DMS53 treated with DMSO at 0.1 percent for 48 hours (cell line): ENCODE data around the gene SUGT1.
A peak's percentile ranks its signal among the peaks of the same experiment; 100 is the strongest.
"Not testable (repeated sequence)": the region's sequence is repeated elsewhere in the genome, so short reads cannot be mapped to it uniquely, and the experiment has no call there.

Source experiments
- DNase-seq: peaks from one replicate; lab custom pipeline; 2025; ENCODE audit not compliant: unreplicated experiment; lab: John Stamatoyannopoulos, UW

Gene SUGT1

DNA sequence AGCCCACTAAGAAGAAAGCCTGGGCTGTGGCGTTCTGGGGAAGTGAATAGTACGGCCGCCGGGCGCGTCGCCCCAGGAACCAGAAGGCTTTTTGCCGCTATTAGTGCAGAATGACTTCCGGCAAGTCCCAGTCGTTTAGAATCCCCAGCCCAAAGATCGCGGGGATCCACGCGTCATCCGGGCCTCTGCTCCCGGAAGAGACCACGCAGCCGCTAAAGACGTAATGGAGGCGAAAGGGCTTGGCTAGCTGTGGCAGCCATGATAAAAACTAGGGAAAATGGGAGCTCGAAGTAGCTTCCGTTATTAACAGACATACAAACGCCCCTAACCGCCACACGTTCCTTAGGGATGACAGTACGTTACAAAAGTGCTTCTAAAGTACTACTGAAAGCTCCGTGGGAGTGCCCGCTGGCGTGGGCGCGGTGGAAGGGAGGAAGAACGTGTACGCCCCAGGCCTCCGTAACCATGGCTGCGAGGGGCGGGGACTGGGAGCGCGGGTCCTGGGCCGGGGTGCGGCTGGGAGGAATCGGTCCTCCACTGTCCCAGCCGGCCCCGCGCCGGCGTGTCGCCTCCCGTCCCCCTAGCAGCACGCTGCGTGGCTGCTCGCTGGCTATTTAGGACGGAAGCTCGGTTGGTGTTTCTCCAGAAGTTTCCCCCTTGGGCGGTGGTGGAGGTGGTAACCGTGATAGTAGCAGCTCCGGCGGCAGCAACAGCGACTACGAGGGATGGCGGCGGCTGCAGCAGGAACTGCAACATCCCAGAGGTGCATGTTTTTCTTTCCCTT, at the start of gene SUGT1:
TSS of gene SUGT1 (plus strand) at position 641 of the 784 bp plus-strand sequence. CDS start at position 726, 85 bp downstream.
- DNase-seq = peak; percentile 97

GRCh38 chr13:52603316-52603715, 49.3 kb upstream of the SUGT1 start:
- DNase-seq = not testable (repeated sequence)

- not testable (repeated sequence) for DNase-seq
Measured at GRCh38 chr13:52606126-52606525, 46.5 kb upstream of the SUGT1 start.

DNA sequence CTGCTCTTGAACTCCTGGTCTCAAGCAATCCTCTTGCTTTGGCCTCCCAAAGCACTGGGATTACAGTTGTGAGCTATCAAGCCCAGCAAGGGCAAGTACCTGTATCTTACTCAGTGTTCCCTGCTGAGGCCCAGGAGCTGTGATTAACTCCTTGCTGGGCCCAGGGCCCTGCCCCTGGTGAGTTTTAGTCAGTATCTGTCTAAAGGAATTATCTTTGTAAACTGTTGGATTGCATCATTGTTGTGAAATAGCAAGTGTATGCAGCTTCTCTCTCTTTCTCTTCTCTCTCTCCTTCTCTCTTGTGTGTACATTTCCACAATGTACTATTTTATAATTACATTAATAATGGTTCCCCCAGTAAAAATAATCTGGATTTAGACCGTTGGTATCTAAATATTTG, 45.8 kb upstream of the SUGT1 start:
- DNase-seq = not testable (repeated sequence)

- DNase-seq = not testable (repeated sequence)
Measured at GRCh38 chr13:52608184-52608583, 44.5 kb upstream of the SUGT1 start.

DNA sequence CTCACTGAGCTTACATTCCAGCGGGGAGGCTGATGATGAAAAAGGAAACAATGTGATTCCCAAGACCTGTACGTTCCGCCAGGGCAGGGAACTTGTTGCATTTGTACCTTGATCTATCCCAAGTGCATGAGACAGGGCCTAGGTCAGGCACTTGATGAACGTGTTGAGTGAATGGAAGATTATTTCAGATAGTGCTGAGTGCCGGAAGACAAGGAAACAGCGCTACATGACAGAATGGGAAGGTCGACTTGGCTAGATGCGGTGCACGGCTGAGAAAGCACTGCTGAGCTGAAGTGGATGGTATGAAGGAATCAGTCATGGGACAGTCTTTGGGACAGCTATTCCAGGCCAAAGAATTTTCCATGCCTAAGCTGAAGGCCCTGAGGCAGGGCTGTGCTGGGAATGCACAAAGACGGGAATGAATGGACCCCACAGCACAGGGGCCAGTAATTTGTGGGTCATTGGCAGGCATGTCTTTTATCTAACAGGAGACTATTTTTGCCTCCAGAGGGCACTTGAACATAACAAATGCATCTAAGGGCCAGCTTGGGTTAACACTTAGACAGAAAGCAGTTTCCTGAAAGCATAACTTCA, 43.5 kb upstream of the SUGT1 start:
- peak; percentile 37 for DNase-seq

GRCh38 chr13:52610158-52610557, 42.5 kb upstream of the SUGT1 start:
- not testable (repeated sequence) for DNase-seq

DNA sequence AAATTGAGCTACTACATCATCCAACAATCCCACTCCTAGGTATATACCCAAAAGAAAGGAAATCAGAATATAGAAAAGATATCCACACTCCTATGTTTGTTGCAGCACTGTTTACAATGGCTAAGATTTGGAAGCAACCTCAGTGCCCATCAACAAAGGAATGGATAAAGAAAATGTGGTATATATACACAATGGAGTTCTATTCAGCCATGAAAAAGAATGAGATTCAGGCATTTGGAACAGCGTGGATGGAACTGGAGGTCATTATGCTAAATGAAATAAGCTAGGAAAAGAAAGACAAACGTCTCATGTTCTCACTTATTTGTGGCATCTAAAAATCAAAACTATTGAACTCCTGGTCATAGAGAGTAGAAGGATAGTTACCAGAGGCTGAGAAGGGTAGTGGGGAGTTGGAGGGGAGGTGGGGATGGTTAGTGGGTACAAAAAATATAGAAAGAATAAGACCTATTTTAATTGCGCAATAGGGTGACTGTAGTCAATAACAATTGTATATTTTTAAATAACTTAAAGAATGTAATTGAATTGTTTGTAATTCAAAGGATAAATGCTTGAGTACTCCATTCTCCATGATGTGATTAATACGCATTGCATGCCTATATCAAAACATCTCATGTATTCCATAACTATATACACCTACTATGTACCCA, 37.4 kb upstream of the SUGT1 start:
- DNase-seq = no peak

DNA sequence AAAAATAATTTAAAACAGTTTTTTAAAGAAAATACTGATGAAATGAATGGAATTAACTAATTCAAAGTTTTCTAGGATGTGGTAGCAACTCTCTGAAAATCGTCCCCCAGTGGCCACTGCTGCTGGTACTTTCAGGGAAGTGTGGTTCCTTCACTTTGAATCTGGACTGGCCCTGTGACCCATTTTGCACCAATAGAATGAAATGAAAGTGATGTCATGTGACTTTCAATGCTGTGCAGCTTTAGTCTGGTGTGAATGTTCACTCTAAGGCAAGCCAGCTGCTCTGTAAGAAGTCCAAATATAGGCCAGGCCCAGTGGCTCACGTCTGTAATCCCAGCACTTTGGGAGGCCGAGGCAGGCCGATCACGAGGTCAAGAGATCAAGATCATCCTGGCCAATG, 36.8 kb upstream of the SUGT1 start:
- DNase-seq = no peak

DNA sequence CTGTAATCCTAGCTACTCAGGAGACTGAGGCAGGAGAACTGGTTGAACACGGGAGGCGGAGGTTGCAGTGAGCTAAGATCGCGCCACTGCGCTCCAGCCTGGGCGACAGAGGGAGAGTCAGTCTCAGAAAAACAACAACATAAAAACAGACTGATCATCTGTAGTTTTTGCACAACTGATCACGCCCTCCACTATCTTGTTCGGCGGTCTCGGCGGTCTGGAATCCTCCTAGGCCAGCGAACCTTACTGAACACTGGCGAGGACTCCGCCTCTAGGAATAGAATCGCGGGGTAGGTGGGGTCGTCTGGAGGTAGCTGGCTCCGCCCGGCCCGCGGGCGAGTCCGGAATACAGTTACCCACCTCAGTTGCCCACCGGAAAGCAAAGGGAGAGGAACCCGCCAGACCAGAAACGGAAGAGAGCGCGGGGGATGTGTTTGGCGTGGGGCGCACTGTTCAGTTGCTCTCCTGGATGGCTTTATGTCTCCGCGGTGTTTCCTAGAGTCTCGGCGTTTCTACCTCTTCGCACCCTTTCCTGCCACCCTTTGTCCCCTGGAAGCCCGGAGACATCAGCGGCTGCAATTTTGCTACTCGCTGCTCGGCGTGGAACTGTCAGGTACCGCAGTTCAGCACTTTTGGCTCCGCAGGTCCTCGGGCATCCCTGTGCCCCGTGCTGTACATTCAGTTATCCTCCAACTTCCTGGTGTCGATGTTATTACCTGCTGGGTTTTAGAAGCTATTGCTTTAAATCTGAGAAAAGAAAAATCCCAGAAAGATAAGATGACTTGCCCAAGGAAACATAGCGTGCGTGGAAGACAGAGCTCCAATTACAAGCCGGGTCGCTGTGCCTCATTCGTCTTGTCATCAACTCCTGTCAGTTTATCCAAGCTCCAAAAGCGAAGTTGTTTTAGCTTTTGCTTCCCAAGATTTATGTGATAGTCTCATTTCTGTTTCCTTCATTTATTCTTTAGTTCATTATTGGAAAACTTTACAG, 35.3 kb upstream of the SUGT1 start:
- DNase-seq = peak; percentile 74

DNA sequence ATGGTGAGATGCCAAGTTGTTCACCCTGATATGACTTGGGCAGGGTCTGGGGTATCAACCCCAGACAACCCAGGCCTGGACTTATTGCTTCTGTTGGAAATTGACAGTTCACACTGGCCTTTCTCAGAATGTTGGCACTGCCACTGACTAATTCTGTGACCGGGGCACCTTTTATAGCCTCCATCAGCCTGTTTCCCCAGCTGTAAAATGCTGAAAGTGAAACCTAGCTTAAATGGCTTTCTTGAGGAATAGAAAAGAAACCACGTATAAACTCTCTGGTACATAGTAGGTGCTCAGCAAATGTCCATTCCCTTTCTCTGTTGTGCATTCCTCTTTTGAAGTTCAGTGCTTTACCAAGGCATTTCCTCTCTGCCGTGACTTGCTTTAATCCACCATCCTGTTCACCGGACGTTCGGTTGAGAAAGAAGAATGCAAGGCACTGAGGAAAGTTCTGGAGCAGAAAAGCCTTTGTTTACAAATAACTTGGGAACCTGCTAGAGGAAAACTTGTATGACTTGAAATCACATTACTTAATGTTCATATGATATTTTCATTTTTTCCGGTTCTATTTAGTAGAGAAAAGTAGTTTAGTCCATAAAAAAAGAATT, 21.4 kb upstream of the SUGT1 start:
- DNase-seq = not testable (repeated sequence)

GRCh38 chr13:52638666-52639328, 13.8 kb upstream of the SUGT1 start:
- no peak for DNase-seq

- no peak for DNase-seq
Measured at GRCh38 chr13:52642131-52642530, 10.5 kb upstream of the SUGT1 start, which contains the start of gene HNRNPA1L2. TSS of gene HNRNPA1L2 (plus strand) at chr13:52642431. CDS start at chr13:52642493, 62 bp downstream.

DNA sequence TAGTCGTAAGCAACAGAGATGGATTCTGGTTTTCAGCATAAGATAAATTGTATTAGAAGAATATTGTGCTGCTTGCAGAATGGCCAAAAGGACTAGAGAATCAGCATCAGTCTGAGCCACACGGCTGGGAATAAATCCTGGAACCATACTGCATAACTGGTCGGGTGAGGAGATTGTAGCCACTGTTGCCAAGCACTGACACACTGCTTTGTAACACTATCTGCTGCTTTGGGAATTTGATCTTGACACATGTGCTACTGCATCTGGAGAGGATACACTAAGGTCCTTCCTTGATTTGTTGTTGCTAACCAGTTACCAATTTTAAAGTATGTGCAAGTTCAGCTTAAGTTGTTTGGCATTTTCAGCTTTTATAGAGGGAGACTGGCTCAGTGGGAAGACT, 8.5 kb upstream of the SUGT1 start:
- no peak for DNase-seq

DNA sequence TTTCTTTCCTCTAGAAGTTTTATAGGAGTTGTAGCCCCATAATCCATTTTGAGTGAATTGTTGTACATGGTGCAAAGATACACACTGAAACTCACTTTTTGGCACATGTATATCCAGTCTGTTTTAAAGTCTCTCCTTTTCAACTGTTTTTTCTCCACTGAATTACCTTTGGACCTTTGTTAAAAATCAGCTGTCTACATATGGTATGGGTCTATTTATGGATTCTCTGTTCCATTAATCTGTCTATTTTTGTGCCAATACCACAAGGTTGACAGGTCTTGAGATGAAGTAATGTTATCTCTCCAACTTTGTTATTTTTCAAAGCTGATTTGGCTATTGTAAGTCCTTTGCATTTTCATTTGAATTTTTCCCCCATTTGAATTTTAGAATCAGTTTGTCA, 5.7 kb upstream of the SUGT1 start:
- no peak for DNase-seq

GRCh38 chr13:52650731-52651130, 1.9 kb upstream of the SUGT1 start:
- DNase-seq = no peak

GRCh38 chr13:52651897-52652195, 790 bp upstream of the SUGT1 start:
- DNase-seq = no peak

GRCh38 chr13:52652980-52653303, 306 bp downstream of the SUGT1 start:
- no peak for DNase-seq

- DNase-seq = no peak
Measured at GRCh38 chr13:52659340-52659739, 6.7 kb downstream of the SUGT1 start.

DNA sequence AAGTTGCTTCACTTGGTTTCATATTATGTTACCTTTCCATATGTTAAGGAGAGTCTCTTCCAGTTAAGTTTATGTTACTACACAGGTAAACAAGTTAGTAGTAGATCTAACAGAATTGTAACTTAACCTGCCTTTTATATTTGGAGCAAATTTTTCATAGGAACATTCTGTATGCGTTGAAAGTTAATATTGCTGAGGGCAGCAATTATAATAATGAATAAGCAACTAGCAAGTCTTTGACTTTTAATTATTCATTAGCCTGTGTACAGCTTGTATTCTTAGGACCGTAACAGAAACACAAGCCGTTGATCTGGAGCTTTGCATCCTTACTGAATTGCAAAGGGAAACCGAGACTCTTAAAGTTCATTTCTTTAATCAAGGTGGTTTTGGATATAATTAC, 11.6 kb downstream of the SUGT1 start:
- DNase-seq = no peak
